Endometrial microvascular endothelial cells (primary cell): ENCODE results near the gene PLA2G4D. TPM values are rescaled to one million over a fixed set of nuclear protein-coding genes. Genes with fewer than 3 reads are reported as not detected.

Experiments used
- in situ Hi-C: cut with HindIII; loops from 2 replicates; pipeline ENCODE4 v1.10.0; 2017; ENCODE audit warnings: low sequenced_read_pairs, low pct_unique_long_range_greater_than_20kb; ENCODE audit errors: inconsistent ontology term
- total RNA-seq: library from RNA; depleted of rRNA; stranded (reverse); fragments of >200 nt; gene quantifications from one replicate; pipeline ENCODE4 v1.2.3, GENCODE V29; 2015; ENCODE audit errors: inconsistent ontology term

Gene PLA2G4D
- total RNA-seq, 1 donor from 2014 or later: not detected

DNA sequence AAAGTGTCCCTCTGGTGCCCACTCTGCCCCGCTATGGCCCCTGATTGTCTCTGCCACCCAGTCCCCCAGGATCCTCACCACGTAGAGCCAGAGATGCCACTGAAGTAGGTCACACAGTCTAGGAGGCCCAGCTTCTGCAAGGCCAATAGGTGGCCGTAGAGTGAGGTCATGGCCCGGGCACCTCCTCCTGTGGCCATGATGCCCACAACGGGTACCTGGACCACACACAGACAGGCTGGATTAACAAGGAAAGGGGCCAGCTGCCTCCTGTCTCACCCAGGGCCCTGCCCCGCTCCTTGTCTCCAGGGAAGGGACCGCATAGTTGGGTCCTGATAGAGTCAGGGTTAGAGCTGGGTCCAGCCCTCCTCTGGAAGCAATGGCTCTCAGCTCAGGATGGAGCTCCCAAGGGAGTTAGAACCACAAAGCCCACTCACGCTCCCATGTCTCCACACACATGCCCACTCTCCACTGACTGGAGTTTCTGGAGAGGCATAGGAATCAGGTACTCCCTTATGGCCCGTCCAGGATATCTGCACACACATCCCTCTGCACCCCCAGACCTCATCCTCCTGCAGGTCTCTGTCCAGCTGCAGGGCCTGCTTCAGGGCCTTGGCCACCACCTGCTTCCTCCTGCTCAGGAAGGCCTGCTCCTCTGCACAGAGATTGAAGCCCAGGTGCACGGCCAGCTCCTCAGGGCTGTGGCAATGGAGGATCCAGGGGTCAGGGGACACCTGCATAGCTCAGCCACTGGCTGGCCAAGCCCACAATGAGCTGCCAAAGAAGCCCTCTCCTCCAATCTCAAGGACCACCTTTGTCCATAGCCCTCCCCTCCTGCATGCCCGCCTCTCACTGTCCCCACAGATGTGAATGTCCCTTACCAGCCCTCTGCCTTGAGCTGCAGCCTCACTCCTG lies 13.2 kb downstream of the PLA2G4D start:
- in situ Hi-C loops: no loop called here

DNA sequence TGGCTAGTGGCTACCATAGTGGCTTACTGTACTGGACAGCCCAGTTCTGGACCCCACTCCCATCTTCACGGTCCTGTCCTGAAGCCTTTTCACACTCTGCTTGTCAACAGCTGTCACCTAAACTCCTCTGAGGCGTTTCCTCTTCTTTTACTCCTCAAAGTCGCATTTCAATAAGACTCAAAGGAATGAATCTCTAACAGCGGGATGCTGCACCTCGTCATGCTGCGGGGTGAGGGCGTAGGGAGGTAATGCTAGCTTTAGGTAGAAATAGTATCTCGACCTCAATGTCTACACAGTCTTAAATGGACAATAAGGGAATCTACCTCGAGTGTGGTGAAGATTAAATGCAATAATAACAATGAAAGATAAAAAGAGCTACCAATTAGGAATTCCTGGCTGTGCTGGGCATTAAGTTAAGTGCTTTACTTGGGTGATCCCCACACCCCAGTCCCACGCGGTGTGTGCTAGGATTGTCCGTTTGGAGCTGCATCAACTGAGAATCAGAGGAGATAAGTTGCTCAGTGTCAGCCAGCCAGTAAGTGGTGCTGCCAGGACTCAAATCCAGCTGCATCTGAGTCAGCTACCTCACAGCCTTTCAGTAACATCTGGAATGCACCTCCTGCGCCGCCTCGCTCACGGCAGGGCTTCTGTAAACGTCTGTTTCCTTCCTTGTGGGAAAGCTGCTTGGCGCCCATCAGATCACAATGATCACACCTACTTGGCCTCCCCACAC lies 14.0 kb downstream of the PLA2G4D start:
- in situ Hi-C loops: no loop called here

GRCh38 chr15:42079401-42079908 lies 14.9 kb downstream of the PLA2G4D start:
- in situ Hi-C loops: no loop called here

- in situ Hi-C loops: no loop called here
Observed at GRCh38 chr15:42078903-42079302, 15.5 kb downstream of the PLA2G4D start.

DNA sequence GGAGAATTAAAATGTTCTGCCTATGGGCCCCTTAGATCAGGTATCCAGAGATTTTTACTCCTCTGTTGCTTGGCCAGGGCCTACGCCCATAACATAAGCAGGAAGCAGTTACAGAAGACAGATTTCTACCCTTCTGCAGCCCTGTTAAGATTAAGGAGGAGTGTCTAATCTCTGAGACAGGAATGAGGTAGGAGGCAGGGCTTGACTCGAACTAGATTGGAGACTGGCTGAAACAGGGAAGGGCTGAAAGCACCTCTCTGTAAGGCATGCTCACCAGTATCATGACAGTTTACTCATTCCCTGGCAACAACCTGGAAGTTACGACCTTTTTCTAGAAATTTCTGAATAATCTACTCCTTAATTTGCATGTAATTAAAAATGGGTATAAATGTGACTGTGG lies 16.7 kb downstream of the PLA2G4D start:
- in situ Hi-C loops: no loop called here

- in situ Hi-C loops: no loop called here
Observed at GRCh38 chr15:42073418-42073817, 20.9 kb downstream of the PLA2G4D start.

DNA sequence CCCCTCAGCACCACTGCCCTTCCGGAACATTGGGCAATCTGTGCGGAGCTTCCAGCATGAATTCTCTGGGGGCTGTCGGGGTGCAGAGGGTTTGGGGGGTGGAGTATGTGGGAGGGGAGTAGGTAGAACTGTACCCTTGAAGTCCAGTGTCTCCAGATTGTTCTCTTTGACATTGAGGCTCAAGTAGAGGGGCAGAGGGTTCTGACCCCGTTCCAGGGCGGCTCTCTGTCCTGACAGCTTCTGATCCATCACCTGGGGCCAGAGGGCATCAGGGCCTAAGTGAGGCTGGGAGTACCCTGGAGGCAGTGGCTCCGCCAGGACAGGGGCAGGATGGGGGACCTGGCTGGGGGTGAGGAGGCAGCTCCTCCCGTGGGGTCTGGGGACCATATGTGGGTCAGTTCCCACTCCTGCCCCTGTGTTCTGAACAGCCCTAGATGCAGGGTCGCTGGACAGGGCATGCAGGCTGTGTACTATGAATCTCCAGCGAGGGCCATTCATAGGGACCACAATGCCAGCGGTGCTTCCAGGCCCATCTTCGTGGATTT lies 22.1 kb downstream of the PLA2G4D start:
- in situ Hi-C loops: no loop called here

- in situ Hi-C loops: no loop called here
Observed at GRCh38 chr15:42071717-42072116, 22.6 kb downstream of the PLA2G4D start.

DNA sequence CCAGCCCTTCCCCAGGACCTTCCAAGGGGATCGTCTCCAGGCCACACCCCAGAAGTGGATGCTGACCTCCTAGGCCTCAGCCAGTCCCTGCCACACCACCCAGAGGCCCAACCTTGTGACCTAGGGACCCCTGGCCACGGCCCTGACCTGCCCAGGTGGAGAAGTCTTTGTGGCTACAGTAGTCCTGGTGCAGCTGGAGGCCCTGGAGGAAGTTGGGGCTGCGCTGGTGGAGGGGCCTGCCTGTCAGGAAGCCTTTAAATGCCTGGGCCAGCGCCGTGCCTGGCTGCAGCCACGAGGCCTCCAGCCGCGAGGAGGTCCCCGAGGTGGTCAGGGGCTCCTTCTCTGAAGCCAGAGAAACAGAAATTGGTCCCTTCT lies 23.4 kb downstream of the PLA2G4D start:
- in situ Hi-C loops: no loop called here

- in situ Hi-C loops: no loop called here
Observed at GRCh38 chr15:42070279-42070975, 23.9 kb downstream of the PLA2G4D start.

DNA sequence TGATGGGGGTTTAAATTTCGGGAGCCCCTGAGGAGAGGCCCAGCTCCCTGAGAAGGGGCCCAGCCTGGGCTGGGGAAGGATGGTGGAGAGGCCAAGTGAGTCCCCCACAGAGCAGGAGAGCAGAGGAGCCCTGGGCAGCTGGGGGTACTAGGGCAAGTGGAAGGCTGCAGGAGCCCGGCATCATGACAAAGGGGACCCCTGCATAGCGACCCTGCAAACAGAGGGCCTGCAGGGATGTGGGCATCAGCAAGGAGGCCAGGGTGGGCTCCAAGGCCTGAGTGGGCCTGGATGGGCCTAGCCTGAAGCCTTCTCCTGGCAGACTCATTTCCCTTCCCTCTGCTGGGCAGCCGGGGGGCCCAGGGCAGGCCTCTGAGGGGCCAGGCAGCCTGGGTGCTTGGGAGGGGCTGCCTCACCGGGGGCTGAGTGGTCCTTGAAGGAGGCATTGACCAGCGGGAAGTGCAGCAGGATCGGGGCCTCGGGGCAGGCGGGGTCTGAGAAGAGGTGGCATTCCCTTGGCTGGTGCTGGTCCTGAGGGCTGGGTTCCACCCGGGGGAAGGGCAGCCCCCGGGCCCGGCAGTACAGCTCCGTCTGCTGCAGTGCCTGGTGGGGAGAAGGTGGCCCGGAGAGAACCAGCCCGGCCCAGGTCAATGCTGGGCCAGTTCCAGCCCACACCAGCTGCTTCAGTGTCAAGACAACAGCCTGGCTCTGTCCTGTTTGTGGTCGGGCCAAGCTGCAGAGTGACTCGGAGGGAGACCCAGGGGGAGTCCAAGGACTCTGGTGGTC lies 24.7 kb downstream of the PLA2G4D start:
- in situ Hi-C loops: no loop called here

GRCh38 chr15:42069025-42069424 lies 25.3 kb downstream of the PLA2G4D start:
- in situ Hi-C loops: no loop called here

DNA sequence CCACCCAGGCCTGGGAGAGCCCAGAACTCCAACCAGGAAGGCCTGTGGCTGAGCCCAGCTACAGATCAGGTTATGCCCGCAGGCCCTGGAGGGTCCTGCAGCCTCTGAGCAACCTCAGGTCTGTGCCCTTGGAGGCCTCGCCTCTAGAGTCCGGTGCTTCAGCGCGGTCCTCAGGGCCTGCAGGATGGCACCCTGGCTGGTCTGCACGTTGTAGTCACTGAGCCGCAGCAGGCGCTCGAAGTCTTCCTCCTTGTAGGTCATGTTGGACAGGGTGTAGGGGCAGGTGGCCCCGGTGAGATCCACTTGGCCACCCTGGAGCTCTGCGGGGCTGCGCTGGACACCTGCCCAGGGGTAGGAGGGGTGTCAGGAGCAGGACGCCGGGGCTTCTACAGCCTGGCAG lies 25.8 kb downstream of the PLA2G4D start:
- in situ Hi-C loops: no loop called here

- in situ Hi-C loops: no loop called here
Observed at GRCh38 chr15:42066764-42067415, 27.5 kb downstream of the PLA2G4D start.

GRCh38 chr15:42065468-42065867 lies 28.9 kb downstream of the PLA2G4D start:
- in situ Hi-C loops: no loop called here

GRCh38 chr15:42065033-42065432 lies 29.3 kb downstream of the PLA2G4D start:
- in situ Hi-C loops: no loop called here

DNA sequence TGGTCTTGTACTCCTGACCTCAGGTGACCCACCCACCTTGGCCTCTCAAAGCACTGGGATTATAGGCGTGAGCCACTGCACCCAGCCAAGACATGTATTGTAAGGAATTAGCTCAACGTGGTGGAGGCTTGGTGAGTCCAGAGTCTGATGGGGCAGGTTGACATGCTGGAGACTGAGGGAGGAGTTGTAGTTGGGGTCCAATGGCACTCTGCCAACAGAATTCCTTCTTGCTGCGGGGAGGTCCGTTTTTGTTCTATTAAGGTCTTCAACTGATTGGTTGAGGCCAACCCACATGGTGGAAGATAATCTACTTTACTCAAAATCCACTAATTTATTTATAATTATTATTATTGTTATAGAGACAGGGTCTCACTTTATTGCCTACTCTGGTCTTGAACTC lies 30.1 kb downstream of the PLA2G4D start:
- in situ Hi-C loops: no loop called here
